ENCODE results near the gene PPP6C. TPM values are rescaled to one million over a fixed set of nuclear protein-coding genes. Genes with fewer than 3 reads are reported as not detected.
"Not testable (repeated sequence)": the region's sequence is repeated elsewhere in the genome, so short reads cannot be mapped to it uniquely, and the experiment has no call there.

The PPP6C gene
- total and polyA plus RNA-seq, 10 donors: 17.3 to 49.3 (median 35.7) TPM

GRCh38 chr9:125200216-125201047 lies 10.8 kb upstream of the PPP6C start, which contains the start of gene RABEPK:
Gene RABEPK, plus strand, starts transcription at chr9:125200542. Its CDS starts 2,472 bp downstream, at chr9:125203014.
- DNase-seq: peak; percentile 98
- Histone ChIP-seq H3K4me3 (peak within 1 kb of the TSS; percentile 49 to 84 (median 69)), H3K9me3 (no peaks in the 10 kb centered on the region), H3K4me1 (peaks cover 5 to 36% (median 17%) of the 10 kb centered on the region in 6 donors), H3K27me3 (replicated peaks in 1 of 7) (no peaks in the 10 kb centered on the region), H3K36me3 (peaks cover 0 to 27% (median 8%) of the 10 kb centered on the region in 6 donors), H3K27ac (peak within 1 kb of the TSS; percentile 87 to 98 (median 96))
- TF ChIP-seq POLR2AphosphoS5 (IDR thresholded peaks at IDR 0.05) (peak; percentile 96 to 97 (median 96)), CTCF (IDR thresholded peaks at IDR 0.05 in 8 of 11, conservative IDR thresholded peaks at IDR 0.05 in 3 of 11) (peak in 1 of 11 experiments; percentile 38), POLR2A (IDR thresholded peaks at IDR 0.05) (peak in 2 of 3 donors; percentile 64 to 80)
- intact Hi-C loops (cut with DNase I; ENCODE audit: low total_unique reads): no loop called here
- 0 to 1% (median 1%) methylated on average over 21 to 51 of the region's 51 CpGs for WGBS, 5 donors

- DNase-seq; intact Hi-C loops (cut with DNase I; ENCODE audit: low total_unique reads); H3K36me3 ChIP-seq; H3K27me3 ChIP-seq (replicated peaks in 1 of 7); H3K9me3 ChIP-seq; H3K4me3 ChIP-seq: not testable (repeated sequence)
- Histone ChIP-seq H3K27ac (peak overlapping the region in 2 of 8 donors; percentile 16 to 59), H3K4me1 (peaks cover 6 to 57% (median 22%) of the 10 kb centered on the region in 6 donors)
- WGBS, 5 donors: 71 to 100% (median 89%) methylated on average over 1 of the region's 1 CpG; no CpG with 5 or more reads in 1 of the 5 donors
These were observed 6.0 kb upstream of the PPP6C start for GRCh38 chr9:125195591-125195990.

GRCh38 chr9:125194466-125194865 lies 4.9 kb upstream of the PPP6C start:
- intact Hi-C loops (cut with DNase I; ENCODE audit: low total_unique reads); H3K36me3 ChIP-seq; H3K27me3 ChIP-seq (replicated peaks in 1 of 7); H3K9me3 ChIP-seq; H3K4me3 ChIP-seq; DNase-seq: not testable (repeated sequence)
- WGBS, 5 donors: 59 to 87% (median 83%) methylated on average over 5 of the region's 5 CpGs
- Histone ChIP-seq H3K27ac (peak overlapping the region in 3 of 8 donors; percentile 16 to 50 (median 28)), H3K4me1 (peaks cover 9 to 60% (median 25%) of the 10 kb centered on the region in 6 donors)

DNA sequence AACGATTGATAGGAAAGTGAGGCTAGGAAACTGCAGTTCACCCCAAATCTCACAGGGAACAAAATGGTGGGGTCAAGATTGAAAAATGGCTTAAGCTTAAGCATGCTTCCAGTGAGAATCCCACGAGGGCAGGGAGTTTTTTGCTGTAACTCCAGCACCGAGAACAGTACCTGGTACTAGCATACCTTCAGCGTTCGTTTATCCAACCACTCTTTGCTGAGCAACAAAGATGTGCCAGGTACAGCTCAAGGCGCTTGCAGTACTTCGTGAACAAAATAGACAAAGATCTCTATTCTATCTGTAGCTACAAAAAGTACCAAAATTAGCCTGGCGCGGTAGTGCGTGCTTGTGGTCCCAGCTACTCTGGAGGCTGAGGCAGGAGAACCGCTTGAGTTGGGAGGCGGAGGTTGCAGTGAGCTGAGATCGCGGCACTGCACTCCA lies 778 bp upstream of the PPP6C start:
- TF ChIP-seq CTCF (IDR thresholded peaks at IDR 0.05 in 8 of 11, conservative IDR thresholded peaks at IDR 0.05 in 3 of 11) (no peak), POLR2AphosphoS5 (IDR thresholded peaks at IDR 0.05) (no peak), POLR2A (IDR thresholded peaks at IDR 0.05) (no peak)
- 60 to 74% (median 64%) methylated on average over 14 of the region's 14 CpGs for WGBS, 5 donors
- Histone ChIP-seq H3K4me1 (peaks cover 27 to 79% (median 57%) of the 10 kb centered on the region in 6 donors), H3K9me3 (no peaks in the 10 kb centered on the region), H3K27ac (peak overlapping the region; percentile 93 to 97 (median 95)), H3K27me3 (replicated peaks in 1 of 7) (no peaks in the 10 kb centered on the region), H3K36me3 (peaks cover 0 to 6% (median 0%) of the 10 kb centered on the region in 6 donors), H3K4me3 (peak overlapping the region; percentile 86 to 98 (median 92))
- intact Hi-C loops (cut with DNase I; ENCODE audit: low total_unique reads): no loop called here
- peak; percentile 76 for DNase-seq

GRCh38 chr9:125189011-125189360 lies 617 bp downstream of the PPP6C start:
- no peak for TF ChIP-seq POLR2AphosphoS5 (IDR thresholded peaks at IDR 0.05)
- no peak for TF ChIP-seq CTCF (IDR thresholded peaks at IDR 0.05 in 8 of 11, conservative IDR thresholded peaks at IDR 0.05 in 3 of 11)
- TF ChIP-seq POLR2A (IDR thresholded peaks at IDR 0.05): no peak
- Histone ChIP-seq H3K27ac (peak overlapping the region; percentile 93 to 97 (median 95)), H3K4me3 (peak overlapping the region; percentile 86 to 98 (median 92)), H3K9me3 (no peaks in the 10 kb centered on the region), H3K27me3 (replicated peaks in 1 of 7) (no peaks in the 10 kb centered on the region), H3K36me3 (peaks cover 0 to 18% (median 1%) of the 10 kb centered on the region in 6 donors), H3K4me1 (peaks cover 27 to 79% (median 56%) of the 10 kb centered on the region in 6 donors)
- intact Hi-C loops (cut with DNase I; ENCODE audit: low total_unique reads): no loop called here
- DNase-seq: peak; percentile 91
- 0 to 1% (median 0%) methylated on average over 25 to 26 of the region's 26 CpGs for WGBS, 5 donors
